ENCODE data around the gene CLEC4E.

- no peak for TF ChIP-seq MIXL1 (CRISPR knock-in tag; IDR thresholded peaks at IDR 0.05)
- TF ChIP-seq PHF20 (CRISPR knock-in tag; IDR thresholded peaks at IDR 0.05), result no peak
- no peak for TF ChIP-seq ZBTB7A (CRISPR knock-in tag; IDR thresholded peaks at IDR 0.05)
- TF ChIP-seq GABPB1 (CRISPR knock-in tag; IDR thresholded peaks at IDR 0.05), result no peak
- no peak for TF ChIP-seq EZH2 (conservative IDR thresholded peaks at IDR 0.05; ENCODE audit: low read depth, low read length)
- no peak for TF ChIP-seq GFI1 (CRISPR knock-in tag; IDR thresholded peaks at IDR 0.05; ENCODE audit: borderline replicate concordance)
- TF ChIP-seq, protein P1, sequence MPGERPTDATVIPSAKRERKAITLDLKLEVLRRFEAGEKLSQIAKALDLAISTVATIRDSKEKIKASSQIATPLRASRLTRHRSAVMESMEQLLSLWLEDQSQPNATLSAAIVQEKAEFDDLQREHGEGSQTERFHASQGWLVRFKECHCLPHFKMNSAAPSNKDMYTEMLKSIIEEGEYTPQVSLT (CRISPR knock-in tag; IDR thresholded peaks at IDR 0.05; ENCODE audit: borderline replicate concordance, low read depth), result no peak
- TF ChIP-seq NFE2L2 (IDR thresholded peaks at IDR 0.05; ENCODE audit: low read length), result no peak
These were observed 24.0 kb upstream of the CLEC4E start for GRCh38 chr12:8564656-8565055.
